ENCODE results near the gene TDRD7.
"Not testable (repeated sequence)": the region's sequence is repeated elsewhere in the genome, so short reads cannot be mapped to it uniquely, and the experiment has no call there.

The TDRD7 gene

DNA sequence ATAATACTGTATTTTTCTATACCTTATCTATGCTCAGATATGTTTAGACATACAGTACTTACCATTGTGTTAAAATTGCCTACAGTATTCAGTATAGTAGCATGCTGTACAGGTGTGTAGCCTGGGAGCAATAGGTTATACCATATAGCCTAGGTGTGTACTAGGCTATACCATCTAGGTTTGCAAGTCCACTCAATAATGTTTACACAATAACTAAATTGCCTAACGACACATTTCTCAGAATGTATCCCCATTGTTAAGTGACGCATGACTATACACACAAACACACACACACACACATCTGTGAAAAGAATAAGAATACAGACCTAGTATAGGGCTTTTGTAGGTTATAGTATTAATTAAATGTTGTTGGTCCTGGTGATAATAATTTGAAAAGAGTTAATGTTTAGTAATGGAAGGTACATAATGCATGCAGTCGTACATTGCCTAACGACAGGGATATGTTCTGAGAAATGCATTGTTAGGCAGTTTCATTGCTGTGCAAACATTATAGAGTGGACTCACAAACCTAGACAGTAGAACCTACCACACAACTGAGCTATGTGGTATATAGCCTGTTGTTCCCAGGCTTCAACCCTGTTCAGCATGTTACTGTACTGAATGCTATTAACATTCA, 13.6 kb downstream of the TDRD7 start:
- no peak for DNase-seq

DNA sequence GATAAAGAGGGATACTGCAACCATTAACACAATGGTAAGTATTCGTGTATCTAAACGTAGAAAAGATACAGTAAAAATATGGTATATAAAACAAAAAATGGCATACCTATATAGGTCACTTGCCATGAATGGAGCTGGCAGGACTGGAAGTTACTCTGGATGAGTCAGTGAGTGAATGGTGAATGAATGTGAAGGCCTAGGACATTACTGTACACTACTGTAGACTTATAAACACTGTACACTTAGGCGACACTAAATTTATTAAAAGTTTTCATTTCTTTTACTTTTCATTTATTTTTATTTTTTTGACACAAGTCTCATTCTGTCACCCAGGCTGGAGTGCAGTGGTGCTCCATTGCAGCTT, 14.1 kb downstream of the TDRD7 start:
- DNase-seq = no peak

DNA sequence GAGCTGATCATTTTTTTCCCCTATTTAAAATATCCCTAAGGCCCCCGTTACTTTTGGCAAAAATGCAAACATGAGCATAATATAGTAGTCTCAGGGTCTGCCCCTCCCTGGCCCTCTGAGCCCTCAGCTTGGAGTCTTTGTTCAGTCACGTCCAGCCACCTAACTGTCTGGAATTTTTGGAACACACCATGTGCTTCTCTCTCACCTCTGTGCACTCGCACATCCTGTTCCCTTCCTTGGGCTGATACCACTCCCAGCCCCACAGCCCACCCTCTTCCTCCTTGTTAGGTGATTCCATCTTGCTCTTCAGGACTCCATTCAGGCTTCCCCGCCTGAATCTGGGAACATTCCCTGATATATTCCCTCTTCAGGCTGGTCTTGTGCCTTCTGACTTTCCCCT, 16.0 kb downstream of the TDRD7 start:
- no peak for DNase-seq

DNA sequence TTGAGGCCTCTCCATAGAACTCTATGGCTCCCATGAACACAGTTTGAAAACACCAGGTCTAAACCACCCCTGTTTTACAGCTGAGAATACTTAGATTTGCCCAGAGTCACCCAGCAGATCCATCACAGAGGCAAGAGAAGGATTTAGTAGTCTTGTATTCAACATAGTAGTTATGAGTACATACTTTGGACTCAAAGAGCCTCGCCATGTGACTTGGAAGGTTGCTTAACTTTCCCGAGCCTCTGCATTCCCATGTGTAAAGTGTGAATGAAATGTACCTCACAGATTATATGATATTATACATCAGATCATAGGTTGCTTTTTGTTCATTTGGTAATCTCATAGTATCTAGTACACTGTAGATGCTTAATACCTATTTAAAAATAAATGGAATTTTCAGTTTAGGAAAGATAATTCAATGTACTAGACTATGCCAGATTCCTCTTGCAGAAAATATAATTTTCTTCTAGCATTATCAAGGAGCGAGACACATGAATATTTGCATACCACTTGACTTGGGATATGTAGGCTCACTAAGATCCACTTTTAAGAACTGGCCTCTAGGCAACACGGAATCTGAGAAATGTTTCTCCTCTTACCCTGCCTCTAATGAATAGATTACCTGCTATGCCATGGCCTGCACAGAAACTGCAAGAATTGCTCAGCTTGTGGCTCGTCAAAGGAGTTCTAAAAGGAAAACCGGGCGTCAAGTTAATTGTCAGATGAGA, 18.6 kb downstream of the TDRD7 start:
- no peak for DNase-seq

DNA sequence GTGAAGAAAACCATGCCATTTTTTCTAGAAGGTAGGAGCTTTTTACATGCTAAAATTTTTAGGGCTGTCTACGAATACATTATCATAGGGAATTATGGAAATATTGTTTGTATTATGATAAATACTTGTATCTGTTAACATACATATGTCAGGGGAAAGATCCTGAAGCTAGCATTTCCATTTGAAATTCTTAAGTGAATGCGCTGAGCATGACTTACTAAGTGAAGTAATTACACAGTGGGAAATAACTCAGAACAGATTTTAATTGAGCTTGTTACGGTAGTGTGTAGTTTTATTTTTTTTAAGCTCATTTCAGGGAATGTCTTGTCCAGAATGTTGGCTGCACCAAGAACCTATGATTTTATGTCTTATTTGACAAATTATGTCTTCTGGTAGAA, 19.1 kb downstream of the TDRD7 start:
- no peak for DNase-seq

DNA sequence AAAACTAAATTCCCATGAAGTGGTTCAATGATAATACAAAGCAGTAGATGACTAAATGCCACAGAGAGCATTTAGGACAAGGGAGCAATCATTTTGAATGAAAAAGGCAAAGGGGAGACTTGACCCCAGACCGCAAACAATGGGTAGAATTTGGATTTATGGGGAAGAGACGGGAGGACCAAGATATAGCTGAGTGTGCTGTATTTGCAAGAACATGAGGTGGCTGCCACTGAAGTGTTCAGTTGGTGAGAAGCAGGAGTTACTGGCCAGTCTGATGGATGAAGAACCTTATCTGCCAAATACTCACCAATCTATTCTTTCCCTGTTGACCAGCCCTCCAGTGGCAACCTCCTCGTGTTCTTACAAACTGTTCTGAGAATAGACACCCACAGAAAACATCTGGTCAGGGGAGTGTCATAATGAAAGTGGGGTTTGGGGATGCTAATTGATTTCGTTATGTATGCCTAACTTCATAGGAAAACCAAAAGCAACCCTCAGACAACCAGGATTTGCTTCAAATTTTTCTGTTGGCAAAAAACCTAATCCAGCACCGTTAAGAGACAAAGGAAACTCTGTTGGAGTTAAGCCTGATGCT, 19.8 kb downstream of the TDRD7 start:
- DNase-seq = no peak

DNA sequence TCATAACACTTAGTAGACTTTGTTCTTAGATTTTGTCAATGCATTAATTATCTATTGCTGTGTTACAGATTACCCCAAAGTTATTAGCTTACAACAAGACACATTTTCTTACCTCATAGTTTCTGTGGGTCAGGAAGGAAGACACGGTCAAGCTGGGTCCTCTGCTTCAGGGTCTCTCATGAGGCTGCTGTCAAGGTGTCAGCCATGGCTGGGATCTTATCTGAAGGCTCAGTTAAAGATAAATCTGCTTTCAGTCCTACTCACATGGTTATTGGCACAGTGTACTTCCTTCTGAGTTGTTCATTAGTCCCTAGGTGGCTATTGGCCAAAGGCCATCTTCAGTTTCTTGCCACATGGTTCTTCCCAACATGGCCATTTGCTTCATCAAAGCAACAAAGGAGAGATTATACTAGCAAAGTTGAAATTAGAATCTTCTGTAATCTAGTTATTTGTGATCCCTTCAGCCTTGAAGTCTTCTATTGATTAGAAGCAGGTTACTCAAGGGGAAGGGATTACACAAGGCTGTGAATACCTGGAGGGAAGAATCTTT, 25.2 kb downstream of the TDRD7 start:
- no peak for DNase-seq

DNA sequence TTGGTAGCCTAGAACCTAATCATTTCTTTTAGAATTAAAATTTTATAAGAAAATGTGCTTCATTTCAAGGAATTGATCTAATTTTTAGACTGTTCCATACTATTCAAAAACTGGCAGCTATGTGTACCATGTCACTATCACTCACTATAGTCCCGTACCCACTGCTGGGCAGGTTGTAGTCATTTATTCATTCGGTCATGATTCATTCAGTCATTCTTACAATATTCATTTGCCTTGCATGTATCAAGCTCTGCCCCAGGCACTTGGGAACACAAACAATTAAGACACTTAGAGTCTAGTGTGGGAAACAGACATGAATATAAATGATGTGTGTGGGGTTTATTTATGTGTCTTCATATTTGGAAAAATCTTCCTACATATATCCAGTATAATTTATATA, 26.4 kb downstream of the TDRD7 start:
- no peak for DNase-seq

DNA sequence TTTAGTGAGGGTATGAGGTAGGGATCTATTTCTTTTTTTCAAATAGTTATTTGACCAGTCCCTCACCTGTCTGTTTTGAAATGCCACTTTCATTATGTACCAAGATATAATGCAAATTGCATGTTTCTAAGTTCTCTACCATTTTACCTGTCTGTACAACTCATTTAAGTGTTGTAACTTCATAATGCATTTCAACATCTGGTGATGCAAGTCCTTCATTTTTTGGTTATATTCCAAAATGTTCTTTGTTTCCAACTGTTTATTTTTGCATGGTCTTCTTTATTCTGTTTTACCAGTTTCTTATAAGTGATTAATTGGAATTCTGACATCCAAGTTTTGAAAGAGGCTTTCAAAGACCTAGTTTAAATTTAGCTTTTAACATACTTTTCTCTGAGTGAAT, 26.8 kb downstream of the TDRD7 start:
- DNase-seq = no peak

DNA sequence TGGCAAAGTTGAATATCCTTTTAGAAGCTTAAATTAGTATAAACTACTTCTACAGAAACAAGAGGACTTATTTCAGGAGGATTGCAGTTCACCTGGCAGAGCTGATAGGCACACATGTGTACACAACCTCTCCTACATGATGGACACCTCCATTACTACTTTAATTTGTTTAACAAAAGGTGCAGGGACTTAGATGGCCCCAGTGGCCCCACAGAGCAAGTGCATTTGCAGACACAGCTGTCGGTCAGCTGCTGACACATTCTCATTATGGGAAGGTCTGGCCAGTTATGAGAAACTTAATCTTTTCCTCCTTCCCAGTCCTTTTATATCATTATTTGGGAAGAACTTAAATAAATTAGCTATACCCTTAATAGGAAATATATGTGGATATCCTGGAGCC, 28.3 kb downstream of the TDRD7 start:
- no peak for DNase-seq

DNA sequence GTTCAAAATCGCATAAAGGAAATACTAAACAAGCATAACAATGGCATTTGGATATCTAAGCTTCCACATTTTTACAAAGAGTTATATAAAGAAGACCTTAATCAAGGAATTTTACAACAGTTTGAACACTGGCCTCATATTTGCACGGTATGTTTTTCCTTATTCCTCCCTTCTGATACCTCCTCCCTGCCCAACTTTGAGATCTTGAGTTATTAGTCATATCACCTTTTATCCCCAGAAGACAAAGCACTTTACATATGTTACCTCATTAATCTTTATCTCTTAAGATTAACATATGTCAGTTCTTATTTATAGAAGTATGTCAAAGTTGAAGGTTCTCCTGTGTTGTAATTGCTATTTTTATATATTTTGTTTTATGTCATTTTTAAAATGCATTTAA, 29.8 kb downstream of the TDRD7 start:
- no peak for DNase-seq

DNA sequence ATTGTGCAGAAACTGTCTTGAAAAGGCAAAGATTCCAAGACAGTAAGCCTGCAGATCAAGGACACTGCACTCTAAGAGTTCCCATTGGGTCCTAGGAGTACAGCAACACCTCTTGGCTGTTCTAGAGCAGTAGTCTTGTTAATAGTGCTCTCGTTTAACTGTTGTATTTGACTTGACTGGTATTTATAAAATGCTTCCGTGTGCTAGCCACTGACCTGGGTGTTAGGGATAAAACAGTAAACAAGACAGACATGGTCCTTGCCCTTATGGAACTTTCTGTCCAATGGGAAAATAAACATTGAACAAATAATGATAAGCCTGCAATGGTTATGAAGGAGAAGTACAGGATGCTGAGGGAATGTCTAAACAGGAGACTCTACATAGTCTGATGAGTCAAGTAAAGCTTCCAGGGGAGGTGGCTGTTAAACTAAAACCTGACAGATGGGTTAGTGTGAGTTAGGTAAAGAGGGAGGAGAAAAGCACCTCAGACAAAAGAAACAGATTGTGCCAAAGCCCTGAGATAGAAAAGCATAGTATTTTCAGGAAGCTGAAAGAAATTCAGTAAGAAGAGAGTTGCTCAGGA, 33.3 kb downstream of the TDRD7 start:
- DNase-seq = no peak

DNA sequence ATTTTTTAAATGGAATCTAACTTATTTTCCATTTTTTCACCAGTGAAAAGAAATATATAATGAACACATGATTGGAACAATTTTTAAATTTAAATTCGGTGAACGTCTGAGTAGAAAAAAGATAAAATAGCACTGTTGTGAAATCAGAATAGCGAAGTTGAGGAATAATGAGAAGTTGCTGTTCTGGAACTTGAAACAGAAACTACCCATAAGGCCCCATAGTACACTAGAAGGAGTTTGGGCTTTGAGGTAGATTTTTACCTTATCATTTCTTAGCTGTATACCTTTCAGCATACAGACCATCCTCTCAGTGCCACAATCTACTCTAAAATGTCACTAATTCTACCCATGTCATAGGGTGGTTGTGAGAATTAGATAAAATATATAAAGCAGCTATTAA, 35.1 kb downstream of the TDRD7 start:
- DNase-seq = no peak

DNA sequence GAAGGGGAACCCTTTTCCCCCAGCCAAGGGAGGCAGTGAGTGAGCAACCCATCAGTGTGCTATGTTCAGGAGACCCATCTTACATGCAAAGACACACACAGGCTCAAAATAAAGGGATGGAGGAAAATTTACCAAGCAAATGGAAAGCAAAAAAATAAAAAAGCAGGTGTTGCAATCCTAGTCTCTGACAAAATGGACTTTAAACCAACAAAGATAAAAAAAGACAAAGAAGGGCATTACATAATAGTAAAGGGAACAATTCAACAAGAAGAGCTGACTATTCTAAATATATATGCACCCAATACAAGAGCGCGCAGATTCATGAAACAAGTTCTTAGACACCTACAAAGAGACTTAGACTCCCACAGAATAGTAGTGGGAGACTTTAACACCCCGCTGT, 41.7 kb downstream of the TDRD7 start:
- not testable (repeated sequence) for DNase-seq

DNA sequence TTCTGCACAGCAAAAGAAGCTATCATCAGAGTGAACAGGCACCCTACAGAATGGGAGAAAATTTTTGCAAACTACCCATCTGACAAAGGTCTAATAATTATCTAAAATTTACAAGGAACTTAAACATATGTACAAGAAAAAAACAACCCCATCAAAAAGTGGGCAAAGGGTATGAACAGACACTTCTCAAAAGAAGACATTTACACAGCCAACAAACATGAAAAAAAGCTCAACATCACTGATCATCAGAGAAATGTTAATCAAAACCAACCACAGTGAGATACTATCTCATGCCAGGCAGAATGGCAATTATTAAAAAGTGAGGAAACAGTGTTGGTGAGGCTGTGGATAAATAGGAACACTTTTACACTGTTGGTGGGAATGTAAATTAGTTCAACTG, 44.9 kb downstream of the TDRD7 start:
- DNase-seq = not testable (repeated sequence)

DNA sequence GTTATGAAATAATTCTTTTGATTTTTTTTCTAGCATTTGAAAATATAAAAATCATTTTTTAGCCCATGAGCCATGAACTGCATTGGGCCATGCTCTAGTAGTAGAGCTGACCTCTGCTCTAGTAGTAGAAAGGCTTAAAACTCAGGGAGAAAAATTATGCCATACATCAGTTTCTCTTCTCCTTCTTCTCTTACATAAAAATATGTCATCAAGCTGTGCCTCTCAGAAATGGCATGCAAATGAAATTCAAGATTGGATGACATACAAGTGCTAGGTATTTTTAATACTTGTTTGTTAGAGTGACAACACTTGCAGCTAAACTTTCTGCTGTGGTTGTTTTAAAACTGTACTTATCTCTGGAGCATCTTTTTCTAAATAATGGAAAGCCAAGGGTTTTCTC, 47.4 kb downstream of the TDRD7 start:
- DNase-seq = no peak

DNA sequence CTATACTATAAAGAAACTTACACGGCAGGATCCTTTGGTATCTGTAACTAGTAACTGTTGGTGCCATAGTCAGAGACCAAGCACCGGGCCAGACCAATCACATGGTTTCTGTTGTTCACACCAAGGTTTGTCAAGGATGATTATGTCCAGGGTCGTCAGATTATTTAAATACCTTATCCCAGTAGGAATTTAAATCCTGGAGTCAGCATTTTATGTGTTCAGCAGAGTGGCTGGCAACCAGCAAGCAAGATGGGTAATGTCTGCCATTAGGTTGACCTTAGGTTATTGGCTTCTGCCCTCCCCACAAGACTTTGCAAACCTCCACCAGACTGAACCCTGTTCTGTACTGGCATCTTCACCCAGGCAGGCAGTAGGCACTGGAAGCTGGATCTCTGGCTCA, 50.3 kb downstream of the TDRD7 start:
- DNase-seq = no peak

DNA sequence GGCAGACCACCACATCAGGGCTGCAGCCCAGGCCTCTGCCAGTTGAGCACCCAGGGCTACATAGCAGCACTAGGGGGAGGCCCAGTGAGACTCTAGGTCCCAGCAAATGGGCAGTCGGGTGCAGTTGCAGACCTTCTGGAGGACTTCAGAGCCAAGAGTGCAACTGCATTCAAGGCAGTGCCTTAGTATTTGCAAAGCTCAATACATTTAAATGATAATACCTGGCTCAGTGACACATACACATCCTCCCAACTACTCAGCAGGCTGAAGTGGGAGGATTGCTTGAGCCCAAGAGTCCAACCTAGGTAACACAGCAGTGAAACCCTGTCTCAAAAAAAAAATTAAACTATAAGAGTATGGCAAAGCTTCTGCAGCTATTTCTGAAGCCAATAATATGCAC, 51.0 kb downstream of the TDRD7 start:
- DNase-seq = no peak

DNA sequence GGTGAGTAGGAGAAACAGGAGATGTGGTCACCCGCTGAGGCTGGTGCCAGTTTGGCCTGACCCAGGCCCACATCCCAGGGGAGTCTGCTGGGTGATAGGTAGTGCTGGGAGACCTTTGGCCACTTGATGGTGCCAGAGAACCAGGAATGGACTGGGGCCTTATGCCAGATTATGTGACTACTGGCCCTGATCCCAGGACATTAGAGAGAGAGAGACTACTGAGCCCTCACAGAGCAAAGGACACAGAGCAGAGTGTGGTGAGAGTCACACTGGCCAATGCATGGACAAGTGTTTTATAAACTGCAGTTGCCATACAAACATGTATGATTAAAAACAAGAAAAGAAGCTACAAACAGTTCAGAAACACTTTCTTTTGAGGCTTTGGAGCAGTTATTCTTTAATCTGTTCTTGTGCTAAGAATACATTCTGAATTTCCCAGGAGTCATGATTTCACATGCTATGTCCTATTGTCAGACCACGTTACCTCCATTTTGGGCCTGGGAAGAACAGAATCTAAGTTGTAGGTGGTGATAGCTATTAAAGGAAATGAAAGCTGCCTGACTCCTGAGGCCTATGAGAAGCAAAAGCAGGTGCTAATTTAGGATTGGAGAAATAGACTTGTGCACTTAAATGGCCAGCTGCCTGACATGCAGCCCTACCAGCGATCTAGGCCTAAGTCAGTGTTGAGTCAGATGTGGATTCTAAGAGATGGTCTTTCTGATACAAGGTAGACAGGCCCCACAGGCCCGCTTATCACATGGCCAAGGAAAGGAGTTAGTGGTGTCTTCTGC, 57.0 kb downstream of the TDRD7 start:
- peak; percentile 58 for DNase-seq

DNA sequence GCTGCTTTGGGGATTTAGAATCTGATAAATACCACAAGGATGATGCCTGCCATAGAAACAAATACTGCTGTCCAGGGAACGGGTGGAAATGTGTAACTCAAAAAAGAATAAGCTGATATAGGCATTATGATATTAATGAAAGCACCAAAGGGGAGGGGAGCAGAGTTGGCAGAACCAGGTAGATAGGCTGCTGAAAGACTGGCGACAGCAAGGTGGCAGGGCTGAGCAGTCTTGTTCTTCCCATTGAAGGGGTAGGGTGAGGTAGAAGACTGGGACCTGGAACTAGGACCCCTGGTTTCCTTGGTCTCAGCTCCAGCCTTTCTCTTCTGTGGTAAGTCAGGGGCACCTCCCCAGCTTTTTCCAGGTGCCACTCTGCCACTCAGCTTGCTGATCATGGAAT, 58.2 kb downstream of the TDRD7 start:
- no peak for DNase-seq

DNA sequence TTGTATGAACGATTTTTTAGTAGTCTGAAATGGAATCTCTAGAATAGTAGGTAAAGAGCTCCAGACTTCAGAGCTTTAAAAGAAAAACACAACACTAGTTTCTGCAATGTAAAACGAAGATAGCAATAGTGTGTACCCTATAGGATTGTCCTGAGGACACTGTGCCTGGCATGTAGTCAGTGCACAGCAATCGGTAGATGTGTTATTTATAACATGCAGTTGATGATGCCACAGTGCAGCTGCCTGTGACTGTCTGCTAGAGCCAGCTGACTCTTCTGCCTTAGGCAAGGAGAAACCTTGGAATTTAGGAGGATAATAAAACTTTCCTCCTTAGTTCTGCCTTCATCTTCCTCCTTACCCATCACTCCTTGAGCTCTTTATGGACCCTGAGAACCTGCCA, 61.8 kb downstream of the TDRD7 start:
- no peak for DNase-seq

DNA sequence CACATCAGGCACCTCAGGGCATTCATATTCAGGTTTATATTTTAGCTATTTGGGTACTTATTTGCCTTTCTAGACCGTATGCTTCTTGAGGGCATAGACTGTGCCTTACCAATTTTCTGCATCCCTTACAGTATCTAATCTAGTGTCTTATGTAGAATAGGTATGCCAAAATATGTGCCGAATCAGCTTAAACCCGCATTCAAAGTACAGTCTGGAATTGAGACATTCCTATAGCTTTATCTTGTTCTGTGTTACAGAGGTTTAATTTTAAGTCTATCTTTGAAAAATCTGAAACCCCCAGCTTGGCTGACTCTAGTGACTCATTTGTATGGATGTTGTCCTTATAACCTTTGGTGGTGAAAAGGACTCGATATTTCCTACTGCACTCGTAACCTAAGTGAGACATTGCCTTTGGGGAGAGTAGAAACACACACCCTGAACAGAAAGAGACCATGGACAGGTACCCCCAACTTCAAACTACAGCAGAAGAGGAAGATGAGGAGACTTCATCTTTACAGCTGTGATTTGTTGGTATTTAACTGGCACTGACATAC, 62.6 kb downstream of the TDRD7 start:
- no peak for DNase-seq

DNA sequence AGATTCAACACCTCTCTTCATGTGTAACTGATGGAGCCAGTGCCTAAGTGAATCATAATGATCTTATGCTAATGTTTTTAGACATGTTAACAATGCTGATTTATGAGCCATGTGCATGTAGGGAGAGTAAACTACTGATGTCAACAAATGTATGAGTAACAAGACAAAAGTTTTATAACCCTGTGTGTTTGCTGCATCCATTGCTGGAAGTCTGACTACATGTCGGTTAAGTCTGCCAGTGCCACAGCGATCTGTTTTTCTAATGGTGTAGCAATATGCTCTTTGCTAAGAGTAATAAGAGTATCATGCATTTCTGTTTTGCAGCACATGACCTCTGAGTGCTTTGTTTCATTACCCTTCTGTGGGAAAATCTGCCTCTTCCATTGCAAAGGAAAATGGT, 63.2 kb downstream of the TDRD7 start:
- DNase-seq = no peak

Data from fibroblast of skin of scalp (primary cell).